8988T (cell line): ENCODE data around the gene ZNF722.
"Not testable (repeated sequence)": the region's sequence is repeated elsewhere in the genome, so short reads cannot be mapped to it uniquely, and the experiment has no call there.

Experiments used
- DNase-seq: peaks from one replicate; pipeline ENCODE4 v3.0.0; 2011

The ZNF722 gene

GRCh38 chr7:63998549-63998948 is at the start of gene ZNF722:
ZNF722 (plus strand) TSS chr7:63998849; CDS start chr7:63998962, 113 bp downstream.
- no peak for DNase-seq

DNA sequence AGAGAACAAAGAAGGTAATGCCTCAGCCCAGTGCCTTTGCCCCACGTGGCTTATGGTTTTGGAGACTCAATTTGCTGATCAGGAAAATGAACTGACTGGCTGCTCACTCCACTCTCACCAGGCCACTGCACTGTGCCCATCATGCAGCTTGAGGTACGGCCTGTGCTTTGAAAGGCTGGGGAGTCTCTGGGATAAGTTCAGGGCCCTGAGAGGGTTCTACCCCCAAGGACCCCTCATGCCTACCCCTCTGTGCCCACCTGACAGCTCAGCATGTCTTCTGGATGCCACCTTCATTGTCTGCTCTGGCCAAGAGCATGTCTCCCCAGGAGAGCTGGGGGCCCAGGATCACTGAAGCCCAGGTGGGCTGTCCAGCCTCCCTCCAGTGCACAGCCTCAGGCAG is 45.5 kb upstream of the ZNF722 start:
- no peak for DNase-seq

DNA sequence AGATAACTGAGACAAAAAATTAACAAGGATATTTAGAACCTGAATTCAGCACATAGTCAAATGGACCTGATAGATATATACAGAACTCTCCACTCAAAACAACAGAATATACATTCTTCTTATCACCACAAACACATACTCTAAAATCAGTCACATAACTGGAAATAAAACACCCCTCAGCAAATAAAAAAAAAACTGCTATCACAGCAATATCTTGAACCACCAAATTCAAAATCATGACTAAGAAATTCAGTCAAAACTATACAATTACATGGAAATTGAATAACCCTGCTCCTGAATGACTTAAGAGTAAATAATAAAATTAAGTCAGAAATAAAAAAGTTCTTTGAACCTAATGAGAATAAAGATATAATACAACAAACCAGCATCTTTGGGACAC is 30.0 kb upstream of the ZNF722 start:
- no peak for DNase-seq

DNA sequence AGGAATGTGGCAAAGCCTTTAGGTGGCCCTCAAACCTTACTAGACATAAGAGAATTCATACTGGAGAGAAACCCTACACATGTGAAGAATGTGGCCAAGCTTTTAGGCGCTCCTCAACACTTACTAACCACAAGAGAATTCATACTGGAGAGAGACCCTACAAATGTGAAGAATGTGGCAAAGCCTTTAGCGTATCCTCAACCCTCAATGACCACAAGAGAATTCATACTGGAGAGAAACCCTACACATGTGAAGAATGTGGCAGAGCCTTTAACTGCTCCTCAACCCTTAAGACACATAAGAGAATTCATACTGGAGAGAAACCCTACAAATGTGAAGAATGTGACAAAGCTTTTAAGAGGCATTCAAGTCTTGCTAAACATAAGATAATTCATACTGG is 16.8 kb downstream of the ZNF722 start:
- not testable (repeated sequence) for DNase-seq

DNA sequence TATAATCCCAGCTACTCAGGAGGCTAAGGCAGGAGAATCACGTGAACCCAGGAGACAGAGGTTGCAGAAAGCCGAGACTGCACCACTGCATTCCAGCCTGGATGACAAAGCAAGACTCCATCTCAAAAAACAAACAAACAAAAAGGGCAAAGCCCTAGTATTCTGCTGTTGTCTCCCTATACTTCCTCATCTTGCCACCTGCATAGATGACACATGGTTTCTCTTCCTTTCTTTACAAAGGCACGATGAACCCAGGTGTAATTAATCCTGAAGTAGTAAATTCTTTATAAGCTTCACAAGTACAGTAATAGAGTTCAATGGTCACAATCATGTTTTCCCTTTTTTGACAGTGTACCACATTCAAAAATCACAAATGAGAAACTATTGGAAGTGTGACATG is 36.7 kb downstream of the ZNF722 start:
- no peak for DNase-seq

DNA sequence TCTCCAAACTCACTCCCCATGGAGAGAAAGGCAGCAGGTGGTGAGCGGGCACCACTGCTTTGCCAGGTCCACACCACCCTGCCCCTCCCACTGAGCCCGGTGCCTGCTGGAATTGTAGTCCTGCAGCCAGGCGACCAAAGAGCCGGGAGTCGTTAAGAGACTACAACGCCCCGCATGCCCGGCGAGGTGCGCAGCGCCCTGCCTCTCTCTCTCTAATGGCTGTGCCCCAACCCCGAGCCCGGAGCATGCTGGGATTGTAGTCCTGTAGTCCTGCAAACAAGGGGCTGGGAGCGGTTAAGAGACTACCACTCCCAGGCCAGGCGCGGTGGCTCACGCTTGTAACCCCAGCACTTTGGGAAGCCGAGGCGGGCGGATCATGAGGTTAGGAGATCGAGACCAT is 38.4 kb downstream of the ZNF722 start:
- no peak for DNase-seq

GRCh38 chr7:64045301-64046040 is 46.8 kb downstream of the ZNF722 start, which contains the start of gene ZNF727:
ZNF727 (plus strand) TSS chr7:64045434; CDS start chr7:64045622, 188 bp downstream.
- DNase-seq, result no peak

- DNase-seq, result no peak
Observed at GRCh38 chr7:64046041-64046389, 47.4 kb downstream of the ZNF722 start.
